Fibroblast of the aortic adventitia (primary cell): ENCODE measurements around the gene NEUROG3. TPM values are rescaled to one million over a fixed set of nuclear protein-coding genes. Genes with fewer than 3 reads are reported as not detected.
"Not testable (repeated sequence)": the region's sequence is repeated elsewhere in the genome, so short reads cannot be mapped to it uniquely, and the experiment has no call there.

Experiments used
- DNase-seq: peaks from one replicate; pipeline ENCODE4 v3.0.0-alpha.2; 2010; ENCODE audit warnings: low read depth
- H3K4me3 ChIP-seq: 2 replicates; pipeline ENCODE4 v1.5.1; 2011; ENCODE audit warnings: low read depth, mild to moderate bottlenecking, control low read depth, low read length, moderate library complexity
- CTCF ChIP-seq: IDR thresholded peaks from 2 replicates; pipeline ENCODE4 v1.5.1; 2011; ENCODE audit warnings: mild to moderate bottlenecking, low read length, control low read depth, inconsistent platforms; ENCODE audit not compliant: insufficient read depth
- total RNA-seq: library from RNA; depleted of rRNA; stranded (reverse); fragments of >200 nt; gene quantifications from 2 replicates; pipeline ENCODE4 v1.2.3, GENCODE V29; 2012; ENCODE audit warnings: low replicate concordance

The NEUROG3 gene
- total RNA-seq, 1 donor, result not detected

GRCh38 chr10:69538461-69538860 lies 34.8 kb downstream of the NEUROG3 start:
- DNase-seq, result no peak
- no peak overlapping the region for H3K4me3 ChIP-seq
- TF ChIP-seq CTCF, result no peak

GRCh38 chr10:69537449-69537848 lies 35.8 kb downstream of the NEUROG3 start:
- H3K4me3 ChIP-seq, result no peak overlapping the region
- no peak for TF ChIP-seq CTCF
- DNase-seq, result no peak

- not testable (repeated sequence) for DNase-seq
Observed at GRCh38 chr10:69536521-69536920, 36.7 kb downstream of the NEUROG3 start.

GRCh38 chr10:69533658-69534057 lies 39.6 kb downstream of the NEUROG3 start:
- no peak overlapping the region for H3K4me3 ChIP-seq
- TF ChIP-seq CTCF, result no peak
- DNase-seq, result no peak

More at GRCh38 chr10:69536521-69536920, 36.7 kb downstream of the NEUROG3 start:
- not testable (repeated sequence) for H3K4me3 ChIP-seq

GRCh38 chr10:69527961-69528360 lies 45.3 kb downstream of the NEUROG3 start:
- no peak for DNase-seq
- no peak overlapping the region for H3K4me3 ChIP-seq
- no peak for TF ChIP-seq CTCF

Other genes starting within 250 kb of the NEUROG3 start
- gene TACR2, start 156.5 kb downstream of the NEUROG3 start, total RNA-seq, result 0.18 TPM in 1 of 2 replicates, not detected in the other
- 0.27 and 1.2 TPM in 2 replicates for gene TSPAN15, start 122.0 kb downstream of the NEUROG3 start, total RNA-seq
- not detected in 2 replicates for gene FAM241B, start 56.8 kb upstream of the NEUROG3 start, total RNA-seq
- gene COL13A1, start 228.5 kb upstream of the NEUROG3 start, total RNA-seq, result 6.0 and 10.7 TPM in 2 replicates